ENCODE measurements around the gene NKAPL.
A peak's percentile ranks its signal among the peaks of the same experiment; 100 is the strongest.

Gene NKAPL

DNA sequence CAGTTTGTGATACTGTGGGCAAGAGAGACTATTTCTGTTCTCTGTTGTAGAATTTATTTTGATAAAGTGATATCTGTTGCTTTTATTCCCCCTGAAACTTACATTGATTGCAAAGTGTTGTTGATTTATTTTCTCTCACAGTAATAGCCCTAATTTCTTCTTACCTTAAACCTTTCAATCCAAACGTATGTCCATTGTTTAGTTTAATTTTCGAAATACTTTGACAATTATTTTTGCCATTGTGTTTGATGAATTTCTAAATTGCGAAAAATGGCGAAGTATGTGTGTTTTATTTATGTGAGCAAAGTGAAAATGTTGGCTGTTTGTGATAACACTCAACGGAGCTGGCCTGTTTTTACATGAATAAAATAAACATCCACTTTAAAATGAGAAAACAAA, 7.5 kb downstream of the NKAPL start:
- peaks cover 11% of the 10 kb centered on the region for H3K36me3 Mint-ChIP-seq (ENCODE audit: low read depth)
- no peaks in the 10 kb centered on the region for H3K9me3 Mint-ChIP-seq
- H3K4me3 Mint-ChIP-seq: no peak overlapping the region
- TF ChIP-seq, protein P1, sequence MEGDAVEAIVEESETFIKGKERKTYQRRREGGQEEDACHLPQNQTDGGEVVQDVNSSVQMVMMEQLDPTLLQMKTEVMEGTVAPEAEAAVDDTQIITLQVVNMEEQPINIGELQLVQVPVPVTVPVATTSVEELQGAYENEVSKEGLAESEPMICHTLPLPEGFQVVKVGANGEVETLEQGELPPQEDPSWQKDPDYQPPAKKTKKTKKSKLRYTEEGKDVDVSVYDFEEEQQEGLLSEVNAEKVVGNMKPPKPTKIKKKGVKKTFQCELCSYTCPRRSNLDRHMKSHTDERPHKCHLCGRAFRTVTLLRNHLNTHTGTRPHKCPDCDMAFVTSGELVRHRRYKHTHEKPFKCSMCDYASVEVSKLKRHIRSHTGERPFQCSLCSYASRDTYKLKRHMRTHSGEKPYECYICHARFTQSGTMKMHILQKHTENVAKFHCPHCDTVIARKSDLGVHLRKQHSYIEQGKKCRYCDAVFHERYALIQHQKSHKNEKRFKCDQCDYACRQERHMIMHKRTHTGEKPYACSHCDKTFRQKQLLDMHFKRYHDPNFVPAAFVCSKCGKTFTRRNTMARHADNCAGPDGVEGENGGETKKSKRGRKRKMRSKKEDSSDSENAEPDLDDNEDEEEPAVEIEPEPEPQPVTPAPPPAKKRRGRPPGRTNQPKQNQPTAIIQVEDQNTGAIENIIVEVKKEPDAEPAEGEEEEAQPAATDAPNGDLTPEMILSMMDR (IDR thresholded peaks at IDR 0.05; ENCODE audit: unreplicated experiment in 3 of 3): no peak
- H3K4me1 Mint-ChIP-seq: peaks cover 18% of the 10 kb centered on the region
- no peaks in the 10 kb centered on the region for H3K27me3 Mint-ChIP-seq (ENCODE audit: low read depth)
- no peak overlapping the region for H3K27ac Mint-ChIP-seq

DNA sequence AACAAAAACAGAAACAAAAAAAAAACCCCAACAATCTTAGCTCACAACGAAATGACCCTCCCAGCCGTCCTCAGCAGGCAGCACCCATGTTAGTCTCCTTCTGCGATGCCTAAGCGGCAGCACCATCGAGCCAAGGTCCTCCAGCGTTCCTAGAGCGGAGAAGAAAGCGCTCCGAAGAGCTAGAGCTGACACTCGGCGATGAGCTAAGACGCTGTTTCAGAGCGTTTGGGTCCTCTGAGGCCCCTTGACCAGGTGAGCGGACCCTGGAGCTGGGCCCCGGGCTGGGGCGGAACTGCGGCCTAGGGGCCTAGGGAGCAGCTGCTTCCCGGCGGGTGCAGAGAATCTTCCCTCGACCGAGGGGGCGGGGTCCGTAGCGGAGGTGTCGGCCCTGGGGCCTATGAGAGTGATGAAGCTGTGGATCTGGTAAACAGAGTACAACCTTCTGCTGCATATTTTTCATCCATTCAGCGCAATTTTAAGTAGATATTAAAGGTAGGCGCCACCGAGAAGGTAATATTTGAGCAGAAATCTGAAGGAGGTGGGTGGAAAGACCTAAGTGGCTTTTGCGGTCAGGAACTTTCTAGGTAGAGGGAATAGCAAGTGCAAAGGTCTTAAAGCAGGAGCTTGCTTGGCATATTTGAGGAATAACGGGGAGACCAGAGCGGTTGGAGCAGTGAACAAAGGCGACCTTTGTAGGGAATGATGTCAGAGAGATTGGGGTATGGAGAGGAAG, 8.0 kb downstream of the NKAPL start, which contains the start of gene ZSCAN26:
TSS of gene ZSCAN26 (plus strand) at position 182 of the 733 bp plus-strand sequence. CDS start 4,777 bp downstream, outside the sequence.
- no peak within 1 kb of the TSS for H3K27ac Mint-ChIP-seq
- H3K27me3 Mint-ChIP-seq (ENCODE audit: low read depth): no peaks in the 10 kb centered on the region
- TF ChIP-seq, protein P1 (IDR thresholded peaks at IDR 0.05; ENCODE audit: unreplicated experiment in 3 of 3): no peak
- peaks cover 18% of the 10 kb centered on the region for H3K4me1 Mint-ChIP-seq
- H3K4me3 Mint-ChIP-seq: no peak within 1 kb of the TSS
- H3K9me3 Mint-ChIP-seq: no peaks in the 10 kb centered on the region
- H3K36me3 Mint-ChIP-seq (ENCODE audit: low read depth): peaks cover 13% of the 10 kb centered on the region

DNA sequence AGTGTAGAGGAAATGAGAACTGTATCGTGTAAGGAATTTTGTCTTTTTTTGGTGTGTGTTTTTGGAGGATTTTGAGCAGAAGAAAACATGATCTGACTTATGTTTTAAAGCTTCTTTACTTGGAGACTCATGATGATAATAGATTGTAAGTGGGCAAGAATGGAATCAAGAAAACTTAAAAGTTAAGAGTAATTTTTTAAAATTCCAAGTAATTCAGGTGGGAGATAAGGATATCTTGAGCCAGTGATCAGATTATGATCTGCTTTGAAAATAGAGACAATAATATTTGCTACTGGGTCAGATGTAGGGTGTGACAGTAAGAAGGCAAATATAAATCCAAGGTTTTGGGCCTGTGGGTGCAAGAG, 8.6 kb downstream of the NKAPL start:
- no peaks in the 10 kb centered on the region for H3K27me3 Mint-ChIP-seq (ENCODE audit: low read depth)
- TF ChIP-seq, protein P1 (IDR thresholded peaks at IDR 0.05; ENCODE audit: unreplicated experiment in 3 of 3): no peak
- no peak overlapping the region for H3K27ac Mint-ChIP-seq
- peaks cover 19% of the 10 kb centered on the region for H3K36me3 Mint-ChIP-seq (ENCODE audit: low read depth)
- H3K4me1 Mint-ChIP-seq: peaks cover 18% of the 10 kb centered on the region
- H3K4me3 Mint-ChIP-seq: no peak overlapping the region
- H3K9me3 Mint-ChIP-seq: no peaks in the 10 kb centered on the region

DNA sequence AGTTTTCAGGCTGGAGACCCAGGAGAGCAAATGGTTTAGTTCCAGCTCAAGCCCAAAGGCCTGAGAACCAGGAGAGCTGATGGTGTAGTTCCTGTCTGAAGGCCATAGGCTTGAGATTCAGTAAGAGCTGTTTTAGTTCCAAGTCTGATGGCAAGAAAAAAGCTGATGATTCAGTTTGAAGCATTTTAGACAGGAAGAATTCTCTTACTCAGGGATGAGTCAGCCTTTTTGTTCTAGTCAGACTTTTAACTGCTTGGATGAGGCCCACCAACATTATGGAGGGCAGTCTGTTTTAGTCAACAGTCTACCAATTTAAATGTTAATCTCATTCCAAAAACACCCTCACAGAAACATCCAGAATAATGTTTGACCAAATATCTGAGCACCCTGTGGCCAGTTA, 10.4 kb downstream of the NKAPL start:
- no peaks in the 10 kb centered on the region for H3K9me3 Mint-ChIP-seq
- peaks cover 30% of the 10 kb centered on the region for H3K36me3 Mint-ChIP-seq (ENCODE audit: low read depth)
- peaks cover 10% of the 10 kb centered on the region for H3K4me1 Mint-ChIP-seq
- no peaks in the 10 kb centered on the region for H3K27me3 Mint-ChIP-seq (ENCODE audit: low read depth)
- TF ChIP-seq, protein P1 (IDR thresholded peaks at IDR 0.05; ENCODE audit: unreplicated experiment in 3 of 3): no peak
- H3K27ac Mint-ChIP-seq: no peak overlapping the region
- peak overlapping the region in 1 of 3 experiments; percentile 31 for H3K4me3 Mint-ChIP-seq

DNA sequence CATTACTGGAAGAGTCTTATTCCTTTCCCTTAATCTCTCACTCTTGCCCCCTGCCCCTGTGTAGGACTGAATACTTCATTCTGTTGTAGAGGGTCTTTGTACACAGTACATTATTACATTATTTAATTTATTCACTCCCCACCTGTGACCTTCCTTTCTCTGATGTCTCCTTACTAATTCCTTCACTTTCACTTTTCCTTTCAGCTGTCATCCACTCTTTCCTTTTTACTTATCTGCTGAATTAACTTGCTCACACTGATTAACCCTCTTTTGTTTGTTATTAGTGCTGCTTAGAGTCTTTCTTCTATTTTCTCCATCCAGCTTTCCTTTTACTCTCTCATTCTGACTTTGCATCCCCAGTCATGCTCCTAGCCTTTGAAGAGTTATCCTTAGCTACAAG, 15.8 kb downstream of the NKAPL start:
- H3K9me3 Mint-ChIP-seq: no peaks in the 10 kb centered on the region
- no peaks in the 10 kb centered on the region for H3K27me3 Mint-ChIP-seq (ENCODE audit: low read depth)
- H3K36me3 Mint-ChIP-seq (ENCODE audit: low read depth): peaks cover 52% of the 10 kb centered on the region
- TF ChIP-seq, protein P1 (IDR thresholded peaks at IDR 0.05; ENCODE audit: unreplicated experiment in 3 of 3): no peak
- peaks cover 10% of the 10 kb centered on the region for H3K4me1 Mint-ChIP-seq
- no peak overlapping the region for H3K4me3 Mint-ChIP-seq
- H3K27ac Mint-ChIP-seq: no peak overlapping the region

DNA sequence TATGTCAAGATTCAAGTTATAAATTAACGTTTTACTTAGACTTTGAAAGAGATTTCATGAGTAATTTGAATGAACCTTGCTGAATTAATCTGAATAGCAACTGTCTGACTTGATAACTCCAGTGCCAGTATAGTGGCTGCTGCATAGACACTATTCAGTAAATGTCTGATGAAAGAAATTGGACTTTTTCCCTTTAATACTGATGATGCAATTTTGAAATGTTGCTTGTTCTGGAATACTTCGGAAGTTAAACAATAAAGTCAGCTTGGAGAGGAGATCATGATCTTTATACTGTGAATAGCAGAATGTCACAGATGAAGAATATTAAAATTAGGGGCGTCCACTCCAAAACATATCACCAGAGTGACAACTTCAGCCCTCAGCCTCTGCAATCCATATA, 18.6 kb downstream of the NKAPL start:
- Mint-ChIP-seq H3K27ac (no peak overlapping the region), H3K36me3 (ENCODE audit: low read depth) (peaks cover 39% of the 10 kb centered on the region), H3K9me3 (no peaks in the 10 kb centered on the region), H3K4me3 (no peak overlapping the region), H3K4me1 (peaks cover 11% of the 10 kb centered on the region), H3K27me3 (ENCODE audit: low read depth) (peaks cover 3% of the 10 kb centered on the region)
- TF ChIP-seq, protein P1 (IDR thresholded peaks at IDR 0.05; ENCODE audit: unreplicated experiment in 3 of 3): no peak
